ENCODE measurements around the gene PFKP.

PFKP gene

GRCh38 chr10:3140280-3140679 is 72.9 kb downstream of the PFKP start:
- Histone ChIP-seq H3K4me1 (ENCODE audit: control insufficient read depth, insufficient read depth, low read length, poor library complexity, severe bottlenecking) (no peaks in the 10 kb centered on the region), H3K4me3 (ENCODE audit: insufficient read depth, low read depth, low read length, poor library complexity, severe bottlenecking) (no peak overlapping the region), H3K9me3 (ENCODE audit: control insufficient read depth, low read length) (no peaks in the 10 kb centered on the region), H3K27ac (ENCODE audit: insufficient read depth, low read length, poor library complexity, severe bottlenecking) (no peak overlapping the region), H3K27me3 (replicated peaks; ENCODE audit: control insufficient read depth, insufficient read depth, low read length, poor library complexity, severe bottlenecking) (no peaks in the 10 kb centered on the region), H3K36me3 (ENCODE audit: control insufficient read depth, insufficient read depth, low read length) (peaks cover 96% of the 10 kb centered on the region)
- DNase-seq, result no peak

DNA sequence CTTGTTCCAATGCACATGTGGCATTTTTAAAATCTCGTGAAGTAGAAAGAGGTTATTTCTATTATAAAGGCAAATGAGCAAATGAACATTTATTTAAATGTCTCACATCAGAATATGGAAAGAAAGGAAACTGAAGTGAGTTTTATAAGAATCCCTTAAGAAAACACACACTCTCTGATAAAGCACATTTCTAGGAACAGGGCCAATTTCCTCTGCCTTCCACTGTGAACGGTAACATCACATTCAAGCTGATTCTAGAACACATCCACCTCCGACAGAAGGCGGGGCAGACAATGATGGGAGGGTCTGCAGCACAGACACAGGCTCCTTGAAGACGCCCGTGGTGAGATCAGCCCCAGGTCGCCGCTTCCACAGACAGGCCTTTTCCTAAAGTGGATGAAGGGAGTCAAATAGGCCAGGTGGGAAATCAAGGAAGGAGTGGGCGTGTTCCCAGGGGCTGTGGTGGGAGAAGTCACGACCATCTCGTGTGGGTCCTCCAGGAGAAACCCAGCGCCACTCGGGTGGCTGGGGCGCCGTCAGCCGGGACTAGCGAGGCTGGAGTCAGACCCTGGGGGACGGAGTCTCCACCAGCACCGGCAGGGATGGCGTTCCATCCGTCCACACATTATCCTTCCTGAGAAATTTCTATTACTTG is 74.1 kb downstream of the PFKP start:
- peaks cover 96% of the 10 kb centered on the region for H3K36me3 ChIP-seq (ENCODE audit: control insufficient read depth, insufficient read depth, low read length)
- H3K4me3 ChIP-seq (ENCODE audit: insufficient read depth, low read depth, low read length, poor library complexity, severe bottlenecking), result no peak overlapping the region
- H3K27ac ChIP-seq (ENCODE audit: insufficient read depth, low read length, poor library complexity, severe bottlenecking), result no peak overlapping the region
- no peak for DNase-seq
- H3K27me3 ChIP-seq (replicated peaks; ENCODE audit: control insufficient read depth, insufficient read depth, low read length, poor library complexity, severe bottlenecking), result no peaks in the 10 kb centered on the region
- H3K9me3 ChIP-seq (ENCODE audit: control insufficient read depth, low read length), result no peaks in the 10 kb centered on the region
- H3K4me1 ChIP-seq (ENCODE audit: control insufficient read depth, insufficient read depth, low read length, poor library complexity, severe bottlenecking), result no peaks in the 10 kb centered on the region

DNA sequence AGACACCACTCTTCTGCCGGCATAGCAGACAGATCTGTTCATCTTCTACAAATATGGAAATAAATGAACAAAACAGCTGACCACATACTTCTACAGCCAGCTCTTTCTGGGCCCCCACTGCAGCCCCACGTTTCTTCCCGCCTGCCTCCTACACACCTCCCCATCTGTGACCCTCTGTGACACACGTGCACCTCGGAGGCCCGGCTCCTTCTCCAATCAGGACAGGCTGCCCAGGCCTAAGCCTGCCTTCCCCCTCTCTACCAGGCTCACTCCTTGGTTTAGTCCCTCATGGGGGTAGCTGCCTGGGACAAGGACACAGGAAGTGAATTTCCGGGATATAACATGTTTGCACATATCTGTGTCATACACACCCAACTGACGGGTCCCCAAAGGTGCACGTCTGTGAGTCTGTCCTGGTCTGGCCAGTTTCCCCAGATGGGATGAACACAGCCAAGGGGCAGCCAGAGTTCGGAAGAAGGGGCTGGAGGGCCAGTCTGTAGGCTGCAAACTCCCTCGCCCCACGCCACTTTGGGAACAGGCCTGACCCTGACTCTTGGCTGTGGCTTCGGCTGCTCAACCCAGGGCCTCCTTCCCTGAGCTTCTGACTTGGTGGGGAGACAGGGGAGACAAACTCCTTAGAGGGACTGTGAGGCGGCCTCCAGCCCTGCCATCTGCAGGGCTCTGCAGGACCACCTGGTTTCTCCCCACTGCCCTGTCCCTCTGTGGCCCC is 75.0 kb downstream of the PFKP start:
- H3K9me3 ChIP-seq (ENCODE audit: control insufficient read depth, low read length), result no peaks in the 10 kb centered on the region
- H3K27ac ChIP-seq (ENCODE audit: insufficient read depth, low read length, poor library complexity, severe bottlenecking), result no peak overlapping the region
- no peaks in the 10 kb centered on the region for H3K27me3 ChIP-seq (replicated peaks; ENCODE audit: control insufficient read depth, insufficient read depth, low read length, poor library complexity, severe bottlenecking)
- H3K4me3 ChIP-seq (ENCODE audit: insufficient read depth, low read depth, low read length, poor library complexity, severe bottlenecking), result no peak overlapping the region
- H3K36me3 ChIP-seq (ENCODE audit: control insufficient read depth, insufficient read depth, low read length), result peaks cover 96% of the 10 kb centered on the region
- H3K4me1 ChIP-seq (ENCODE audit: control insufficient read depth, insufficient read depth, low read length, poor library complexity, severe bottlenecking), result no peaks in the 10 kb centered on the region
- no peak for DNase-seq

- Histone ChIP-seq H3K9me3 (ENCODE audit: control insufficient read depth, low read length) (no peaks in the 10 kb centered on the region), H3K27me3 (replicated peaks; ENCODE audit: control insufficient read depth, insufficient read depth, low read length, poor library complexity, severe bottlenecking) (no peaks in the 10 kb centered on the region), H3K27ac (ENCODE audit: insufficient read depth, low read length, poor library complexity, severe bottlenecking) (no peak overlapping the region), H3K36me3 (ENCODE audit: control insufficient read depth, insufficient read depth, low read length) (peaks cover 96% of the 10 kb centered on the region), H3K4me3 (ENCODE audit: insufficient read depth, low read depth, low read length, poor library complexity, severe bottlenecking) (no peak overlapping the region), H3K4me1 (ENCODE audit: control insufficient read depth, insufficient read depth, low read length, poor library complexity, severe bottlenecking) (no peaks in the 10 kb centered on the region)
- no peak for DNase-seq
These were observed 76.0 kb downstream of the PFKP start for GRCh38 chr10:3143366-3143765.

- H3K4me1 ChIP-seq (ENCODE audit: control insufficient read depth, insufficient read depth, low read length, poor library complexity, severe bottlenecking), result no peaks in the 10 kb centered on the region
- H3K36me3 ChIP-seq (ENCODE audit: control insufficient read depth, insufficient read depth, low read length), result peaks cover 96% of the 10 kb centered on the region
- no peak overlapping the region for H3K27ac ChIP-seq (ENCODE audit: insufficient read depth, low read length, poor library complexity, severe bottlenecking)
- DNase-seq, result no peak
- no peaks in the 10 kb centered on the region for H3K9me3 ChIP-seq (ENCODE audit: control insufficient read depth, low read length)
- H3K27me3 ChIP-seq (replicated peaks; ENCODE audit: control insufficient read depth, insufficient read depth, low read length, poor library complexity, severe bottlenecking), result no peaks in the 10 kb centered on the region
- H3K4me3 ChIP-seq (ENCODE audit: insufficient read depth, low read depth, low read length, poor library complexity, severe bottlenecking), result no peak overlapping the region
These were observed 76.6 kb downstream of the PFKP start for GRCh38 chr10:3143791-3144434.

DNA sequence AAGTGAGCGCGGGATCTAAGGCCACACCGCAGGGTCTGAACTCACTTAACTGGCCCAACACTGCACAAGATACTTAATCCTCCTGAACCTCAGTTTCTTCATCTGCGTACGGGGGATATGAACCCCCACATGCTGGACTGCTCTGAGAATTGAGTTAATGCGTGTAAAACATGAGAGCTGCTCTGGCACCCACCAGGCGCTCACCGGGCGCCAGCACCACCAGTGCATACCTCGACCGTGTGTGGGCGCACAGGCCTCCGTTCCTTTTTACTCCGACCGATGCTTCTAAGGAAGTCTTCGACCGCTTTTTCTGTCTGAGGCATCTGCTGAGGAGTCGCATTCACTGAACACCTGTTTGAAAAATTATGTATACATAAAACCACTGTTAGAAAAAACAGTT is 78.0 kb downstream of the PFKP start:
- no peaks in the 10 kb centered on the region for H3K27me3 ChIP-seq (replicated peaks; ENCODE audit: control insufficient read depth, insufficient read depth, low read length, poor library complexity, severe bottlenecking)
- no peaks in the 10 kb centered on the region for H3K9me3 ChIP-seq (ENCODE audit: control insufficient read depth, low read length)
- H3K36me3 ChIP-seq (ENCODE audit: control insufficient read depth, insufficient read depth, low read length), result peaks cover 92% of the 10 kb centered on the region
- no peak for DNase-seq
- H3K4me3 ChIP-seq (ENCODE audit: insufficient read depth, low read depth, low read length, poor library complexity, severe bottlenecking), result no peak overlapping the region
- no peaks in the 10 kb centered on the region for H3K4me1 ChIP-seq (ENCODE audit: control insufficient read depth, insufficient read depth, low read length, poor library complexity, severe bottlenecking)
- H3K27ac ChIP-seq (ENCODE audit: insufficient read depth, low read length, poor library complexity, severe bottlenecking), result no peak overlapping the region

GRCh38 chr10:3146289-3146688 is 78.9 kb downstream of the PFKP start:
- peaks cover 87% of the 10 kb centered on the region for H3K36me3 ChIP-seq (ENCODE audit: control insufficient read depth, insufficient read depth, low read length)
- no peaks in the 10 kb centered on the region for H3K27me3 ChIP-seq (replicated peaks; ENCODE audit: control insufficient read depth, insufficient read depth, low read length, poor library complexity, severe bottlenecking)
- DNase-seq, result no peak
- no peaks in the 10 kb centered on the region for H3K4me1 ChIP-seq (ENCODE audit: control insufficient read depth, insufficient read depth, low read length, poor library complexity, severe bottlenecking)
- H3K27ac ChIP-seq (ENCODE audit: insufficient read depth, low read length, poor library complexity, severe bottlenecking), result no peak overlapping the region
- H3K9me3 ChIP-seq (ENCODE audit: control insufficient read depth, low read length), result no peaks in the 10 kb centered on the region
- H3K4me3 ChIP-seq (ENCODE audit: insufficient read depth, low read depth, low read length, poor library complexity, severe bottlenecking), result no peak overlapping the region

GRCh38 chr10:3147117-3147820 is 79.9 kb downstream of the PFKP start:
- Histone ChIP-seq H3K4me3 (ENCODE audit: insufficient read depth, low read depth, low read length, poor library complexity, severe bottlenecking) (no peak overlapping the region), H3K27me3 (replicated peaks; ENCODE audit: control insufficient read depth, insufficient read depth, low read length, poor library complexity, severe bottlenecking) (no peaks in the 10 kb centered on the region), H3K9me3 (ENCODE audit: control insufficient read depth, low read length) (no peaks in the 10 kb centered on the region), H3K4me1 (ENCODE audit: control insufficient read depth, insufficient read depth, low read length, poor library complexity, severe bottlenecking) (no peaks in the 10 kb centered on the region), H3K27ac (ENCODE audit: insufficient read depth, low read length, poor library complexity, severe bottlenecking) (no peak overlapping the region), H3K36me3 (ENCODE audit: control insufficient read depth, insufficient read depth, low read length) (peaks cover 83% of the 10 kb centered on the region)
- DNase-seq, result no peak

GRCh38 chr10:3148041-3148440 is 80.7 kb downstream of the PFKP start:
- H3K9me3 ChIP-seq (ENCODE audit: control insufficient read depth, low read length), result no peaks in the 10 kb centered on the region
- peaks cover 83% of the 10 kb centered on the region for H3K36me3 ChIP-seq (ENCODE audit: control insufficient read depth, insufficient read depth, low read length)
- no peaks in the 10 kb centered on the region for H3K27me3 ChIP-seq (replicated peaks; ENCODE audit: control insufficient read depth, insufficient read depth, low read length, poor library complexity, severe bottlenecking)
- H3K27ac ChIP-seq (ENCODE audit: insufficient read depth, low read length, poor library complexity, severe bottlenecking), result no peak overlapping the region
- no peak overlapping the region for H3K4me3 ChIP-seq (ENCODE audit: insufficient read depth, low read depth, low read length, poor library complexity, severe bottlenecking)
- no peaks in the 10 kb centered on the region for H3K4me1 ChIP-seq (ENCODE audit: control insufficient read depth, insufficient read depth, low read length, poor library complexity, severe bottlenecking)
- DNase-seq, result no peak

- DNase-seq, result no peak
- H3K4me1 ChIP-seq (ENCODE audit: control insufficient read depth, insufficient read depth, low read length, poor library complexity, severe bottlenecking), result no peaks in the 10 kb centered on the region
- H3K27me3 ChIP-seq (replicated peaks; ENCODE audit: control insufficient read depth, insufficient read depth, low read length, poor library complexity, severe bottlenecking), result no peaks in the 10 kb centered on the region
- H3K9me3 ChIP-seq (ENCODE audit: control insufficient read depth, low read length), result no peaks in the 10 kb centered on the region
- no peak overlapping the region for H3K27ac ChIP-seq (ENCODE audit: insufficient read depth, low read length, poor library complexity, severe bottlenecking)
- no peak overlapping the region for H3K4me3 ChIP-seq (ENCODE audit: insufficient read depth, low read depth, low read length, poor library complexity, severe bottlenecking)
- peaks cover 79% of the 10 kb centered on the region for H3K36me3 ChIP-seq (ENCODE audit: control insufficient read depth, insufficient read depth, low read length)
These were observed 81.6 kb downstream of the PFKP start for GRCh38 chr10:3148994-3149393.
